GM13976 (cell line): ENCODE measurements around the gene TBC1D1.
A peak's percentile ranks its signal among the peaks of the same experiment; 100 is the strongest.

Source experiments
- DNase-seq: peaks from one replicate; pipeline ENCODE4 v3.0.0; 2012; ENCODE audit warnings: low spot score
- CTCF ChIP-seq: IDR thresholded peaks from 2 replicates; pipeline ENCODE4 v1.5.1; 2012; ENCODE audit warnings: borderline replicate concordance, mild to moderate bottlenecking; ENCODE audit not compliant: insufficient read depth; ENCODE audit errors: extremely low read depth, missing control alignments, control extremely low read depth
- in situ Hi-C: fragments of 300-500 bp; cut with MboI; formaldehyde crosslinking; loops from one replicate; pipeline ENCODE4 v1.12.0; 2022; ENCODE audit warnings: low sequenced_read_pairs, mixed read lengths, inconsistent platforms; ENCODE audit not compliant: unreplicated experiment

TBC1D1 gene

GRCh38 chr4:38069271-38069760, 178.4 kb downstream of the TBC1D1 start:
- DNase-seq = peak; percentile 49
- peak; percentile 35 for TF ChIP-seq CTCF
- in situ Hi-C loops = loop anchor here (10.0 kb wide), 2 partner anchors 105 to 665 kb away; no protein-coding TSS in a partner anchor

DNA sequence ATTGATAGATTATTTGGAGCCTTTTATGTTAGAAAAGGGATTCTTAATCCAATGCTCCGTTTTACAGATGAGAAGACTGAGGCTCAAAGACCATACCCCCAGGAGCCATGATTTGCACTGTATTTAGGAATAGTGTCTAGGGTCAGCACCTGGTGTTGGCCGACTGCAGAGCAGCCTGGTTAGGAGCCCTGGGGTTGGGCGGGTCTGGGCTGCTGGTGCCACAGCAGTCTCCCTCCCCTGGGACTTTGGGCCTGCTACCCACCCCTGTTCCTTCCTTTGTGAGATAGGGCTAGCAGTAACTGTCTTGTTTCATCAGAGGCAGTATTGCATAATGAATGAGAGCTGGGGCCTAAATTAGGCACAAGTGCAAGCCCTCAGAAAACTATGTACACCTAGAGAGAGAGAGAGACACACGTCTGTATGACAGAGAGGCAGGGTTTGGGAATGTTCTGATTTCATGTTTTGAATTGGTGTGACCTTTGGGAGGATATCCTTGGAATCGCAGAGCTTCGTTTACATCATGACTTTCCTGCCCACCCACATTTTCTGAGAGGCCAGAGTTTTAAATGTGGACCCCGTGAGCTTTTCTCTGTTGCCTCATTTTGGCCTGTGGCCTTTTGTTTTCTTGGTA, 181.0 kb downstream of the TBC1D1 start:
- no peak for TF ChIP-seq CTCF
- in situ Hi-C loops = loop anchor here (10.0 kb wide), 2 partner anchors 243 to 603 kb away; no protein-coding TSS in a partner anchor
- DNase-seq = peak; percentile 43

DNA sequence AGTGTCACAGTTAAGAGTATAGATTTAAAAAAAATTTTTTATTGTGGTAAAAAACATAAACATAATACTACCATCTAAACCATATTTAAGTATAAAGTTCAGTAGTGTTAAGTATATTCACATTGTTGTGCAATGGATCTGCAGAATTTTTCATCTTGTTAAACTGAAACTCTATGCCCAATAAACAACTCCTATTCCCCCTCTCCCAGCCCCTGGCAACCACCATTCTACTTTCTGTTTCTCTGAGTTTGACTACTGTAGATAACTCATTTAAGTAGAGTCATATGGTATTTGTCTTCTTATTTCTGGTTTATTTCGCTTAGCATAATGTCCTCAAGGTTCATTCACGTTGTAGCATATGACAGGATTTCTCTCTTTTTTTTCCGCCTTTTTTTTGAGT, 181.7 kb downstream of the TBC1D1 start:
- in situ Hi-C loops = loop anchor here (10.0 kb wide), 2 partner anchors 242 to 602 kb away; no protein-coding TSS in a partner anchor

GRCh38 chr4:38073596-38074234, 182.8 kb downstream of the TBC1D1 start:
- no peak for TF ChIP-seq CTCF
- in situ Hi-C loops = loop anchor here (10.0 kb wide), 2 partner anchors 241 to 601 kb away; no protein-coding TSS in a partner anchor
- no peak for DNase-seq

More for the DNA sequence above, 181.7 kb downstream of the TBC1D1 start:
- TF ChIP-seq CTCF = no peak
- no peak for DNase-seq

DNA sequence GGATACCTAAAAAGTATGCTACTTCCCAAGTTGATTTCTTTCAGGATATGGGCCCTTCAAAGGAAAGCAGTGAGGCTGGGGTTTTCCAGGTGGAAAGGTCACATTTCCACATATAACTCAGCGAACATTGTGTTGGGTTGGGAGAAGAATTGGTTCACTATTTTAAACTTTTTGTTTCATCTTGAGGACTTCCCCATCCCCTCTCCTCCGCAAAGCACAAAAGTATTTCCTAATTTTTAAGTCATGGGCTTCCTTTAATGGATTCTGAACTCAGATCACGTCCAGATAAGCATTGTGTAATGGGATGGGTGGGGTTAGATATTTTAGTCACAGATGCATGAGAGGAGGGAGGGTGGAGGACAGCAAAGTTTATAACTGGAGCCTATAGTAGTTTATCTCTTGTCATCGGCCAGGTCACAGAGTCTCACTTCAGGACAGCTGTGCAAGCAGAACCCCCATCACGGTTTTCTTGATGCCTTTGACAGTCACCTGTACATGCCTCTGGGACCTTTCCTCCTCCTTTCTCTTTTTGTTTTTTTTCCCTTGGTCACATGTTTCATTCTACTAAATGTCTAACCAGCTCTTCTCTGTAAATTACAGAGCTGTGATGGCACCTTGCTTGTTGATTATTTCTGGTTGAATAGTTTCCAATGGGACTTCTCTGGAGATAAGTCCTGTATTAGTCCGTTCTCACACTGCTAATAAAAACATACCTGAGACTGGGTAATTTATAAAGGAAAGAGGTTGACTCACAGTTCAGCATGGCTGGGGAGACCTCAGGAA, 184.7 kb downstream of the TBC1D1 start:
- in situ Hi-C loops = loop anchor here (5.0 to 10.0 kb wide), 3 partner anchors 57 to 599 kb away; no protein-coding TSS in a partner anchor

More for the DNA sequence above, 184.7 kb downstream of the TBC1D1 start:
- TF ChIP-seq CTCF = no peak
- DNase-seq = peak; percentile 33
